ENCODE measurements around the gene TGIF2.
A peak's percentile ranks its signal among the peaks of the same experiment; 100 is the strongest.
"Not testable (repeated sequence)": the region's sequence is repeated elsewhere in the genome, so short reads cannot be mapped to it uniquely, and the experiment has no call there.

Gene TGIF2

DNA sequence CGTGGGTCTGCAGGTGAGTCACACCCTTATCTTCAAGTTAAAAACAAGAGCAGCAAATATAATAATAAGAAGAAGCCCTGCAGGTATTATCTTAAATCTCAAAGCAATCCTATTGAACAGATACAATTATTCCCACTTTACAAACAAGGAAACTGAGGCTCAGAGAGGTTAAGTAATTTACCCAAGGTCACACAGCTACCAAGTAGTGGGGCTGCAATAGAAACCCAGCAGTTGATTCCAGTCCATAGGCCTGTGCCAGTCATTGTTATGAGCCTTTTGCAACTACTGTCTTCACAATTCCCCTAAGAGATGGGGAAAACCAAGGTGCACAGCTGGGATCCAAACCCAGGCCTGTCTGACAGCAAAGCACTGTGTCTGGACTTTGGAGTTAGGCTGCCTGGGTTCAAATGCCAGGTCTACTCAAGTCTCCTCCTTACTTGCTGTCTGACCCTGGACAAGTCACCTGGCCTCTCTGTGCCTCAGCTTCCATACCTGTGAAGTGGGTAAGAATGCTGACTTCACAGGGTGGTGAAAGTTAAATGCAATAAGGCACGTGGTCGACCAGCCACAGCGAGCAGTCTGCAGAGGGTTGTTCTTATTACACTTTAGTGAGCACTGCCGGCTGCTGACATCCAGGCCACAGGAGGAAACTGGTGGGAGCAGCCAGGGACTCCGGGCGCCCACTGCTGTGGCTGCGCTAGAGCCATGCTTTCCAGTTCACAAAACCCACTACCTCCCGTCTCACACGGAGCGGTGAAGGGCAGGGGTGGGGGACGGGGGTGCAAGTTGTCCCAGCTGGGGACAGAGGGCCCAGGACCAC lies 26.0 kb upstream of the TGIF2 start:
- DNase-seq (ENCODE audit: low read depth in 3 of 3): no peak

DNA sequence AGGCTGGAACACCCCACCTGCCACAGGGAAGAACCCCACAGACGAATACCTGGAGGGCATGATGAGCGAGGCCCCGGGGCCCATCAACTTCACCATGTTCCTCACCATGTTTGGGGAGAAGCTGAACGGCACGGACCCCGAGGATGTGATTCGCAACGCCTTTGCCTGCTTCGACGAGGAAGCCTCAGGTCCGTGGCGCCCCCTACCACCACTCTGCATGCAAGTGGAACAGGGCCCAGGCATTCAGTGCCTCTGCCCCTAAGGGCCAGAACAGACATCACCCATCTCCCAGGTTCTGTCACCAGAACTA lies 25.4 kb upstream of the TGIF2 start:
- no peak for DNase-seq (ENCODE audit: low read depth in 3 of 3)

DNA sequence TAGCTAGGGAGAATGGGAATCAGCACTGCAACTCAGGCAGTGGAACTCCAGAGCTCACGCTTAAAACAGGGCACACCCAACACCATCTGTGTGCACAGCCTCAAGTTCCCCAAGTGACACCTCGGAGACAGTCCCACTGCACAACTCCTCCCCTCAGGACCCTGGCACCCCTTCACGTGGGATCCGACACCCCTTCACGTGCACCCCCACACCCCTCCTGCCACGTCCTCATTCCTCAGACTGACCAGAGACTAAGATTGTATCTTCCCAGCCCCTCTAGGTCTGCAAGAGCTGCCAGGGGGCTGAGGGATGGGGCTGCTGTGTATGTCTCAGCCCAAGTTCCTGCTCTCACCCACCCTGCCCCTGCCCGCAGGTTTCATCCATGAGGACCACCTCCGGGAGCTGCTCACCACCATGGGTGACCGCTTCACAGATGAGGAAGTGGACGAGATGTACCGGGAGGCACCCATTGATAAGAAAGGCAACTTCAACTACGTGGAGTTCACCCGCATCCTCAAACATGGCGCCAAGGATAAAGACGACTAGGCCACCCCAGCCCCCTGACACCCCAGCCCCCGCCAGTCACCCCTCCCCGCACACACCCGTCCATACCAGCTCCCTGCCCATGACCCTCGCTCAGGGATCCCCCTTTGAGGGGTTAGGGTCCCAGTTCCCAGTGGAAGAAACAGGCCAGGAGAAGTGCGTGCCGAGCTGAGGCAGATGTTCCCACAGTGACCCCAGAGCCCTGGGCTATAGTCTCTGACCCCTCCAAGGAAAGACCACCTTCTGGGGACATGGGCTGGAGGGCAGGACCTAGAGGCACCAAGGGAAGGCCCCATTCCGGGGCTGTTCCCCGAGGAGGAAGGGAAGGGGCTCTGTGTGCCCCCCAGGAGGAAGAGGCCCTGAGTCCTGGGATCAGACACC lies 24.4 kb upstream of the TGIF2 start:
- DNase-seq (ENCODE audit: low read depth in 3 of 3): no peak

DNA sequence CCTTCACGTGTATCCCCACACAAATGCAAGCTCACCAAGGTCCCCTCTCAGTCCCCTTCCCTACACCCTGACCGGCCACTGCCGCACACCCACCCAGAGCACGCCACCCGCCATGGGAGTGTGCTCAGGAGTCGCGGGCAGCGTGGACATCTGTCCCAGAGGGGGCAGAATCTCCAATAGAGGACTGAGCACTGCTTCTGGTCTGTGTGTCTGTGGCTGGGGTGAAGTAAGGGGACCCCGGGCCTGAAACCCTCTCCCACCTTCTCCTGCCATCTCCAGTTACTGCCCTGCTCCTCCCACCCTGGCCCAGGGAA lies 23.8 kb upstream of the TGIF2 start:
- DNase-seq (ENCODE audit: low read depth in 3 of 3): no peak

DNA sequence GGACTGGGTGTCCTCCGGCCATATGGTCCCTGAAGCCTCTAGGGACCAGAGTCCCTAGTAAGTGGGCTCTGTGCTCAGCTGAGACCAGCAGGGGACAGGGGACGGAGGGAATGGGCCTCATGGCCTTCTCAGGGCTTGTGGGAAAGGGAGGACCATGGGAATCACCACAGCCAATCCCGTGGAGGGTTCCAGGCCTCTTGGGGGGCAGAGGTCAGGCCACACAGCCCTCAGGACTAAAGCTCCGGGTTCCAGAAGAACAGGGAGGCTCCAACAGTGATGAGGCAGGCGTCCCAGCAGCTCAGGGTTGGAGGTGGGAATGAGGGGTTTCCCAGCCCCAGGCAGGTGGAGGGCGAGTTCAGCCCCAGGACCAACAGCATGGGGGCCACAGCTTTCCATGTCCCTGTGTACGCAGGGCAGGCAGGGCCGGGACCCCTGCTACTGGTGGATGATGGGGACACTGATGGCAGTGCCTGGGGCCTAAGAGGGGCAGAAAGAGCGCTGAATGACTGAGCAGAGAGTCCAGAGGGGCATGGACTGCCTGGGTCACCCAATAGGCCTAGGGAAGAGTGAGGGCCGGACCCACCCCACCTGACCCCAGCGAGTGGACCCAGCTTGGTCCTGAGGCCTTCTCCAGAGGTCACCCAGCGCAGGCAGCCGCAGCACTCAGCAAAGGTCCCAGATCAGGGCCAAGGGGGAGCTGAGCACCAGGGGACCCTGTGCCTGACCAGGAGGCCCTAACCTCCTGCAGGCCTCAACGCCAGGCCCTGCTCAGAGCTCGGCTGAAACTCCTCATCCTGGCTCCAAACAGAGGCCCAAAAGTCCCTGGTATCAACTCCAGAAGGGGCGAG lies 23.2 kb upstream of the TGIF2 start:
- DNase-seq (ENCODE audit: low read depth in 3 of 3): no peak

DNA sequence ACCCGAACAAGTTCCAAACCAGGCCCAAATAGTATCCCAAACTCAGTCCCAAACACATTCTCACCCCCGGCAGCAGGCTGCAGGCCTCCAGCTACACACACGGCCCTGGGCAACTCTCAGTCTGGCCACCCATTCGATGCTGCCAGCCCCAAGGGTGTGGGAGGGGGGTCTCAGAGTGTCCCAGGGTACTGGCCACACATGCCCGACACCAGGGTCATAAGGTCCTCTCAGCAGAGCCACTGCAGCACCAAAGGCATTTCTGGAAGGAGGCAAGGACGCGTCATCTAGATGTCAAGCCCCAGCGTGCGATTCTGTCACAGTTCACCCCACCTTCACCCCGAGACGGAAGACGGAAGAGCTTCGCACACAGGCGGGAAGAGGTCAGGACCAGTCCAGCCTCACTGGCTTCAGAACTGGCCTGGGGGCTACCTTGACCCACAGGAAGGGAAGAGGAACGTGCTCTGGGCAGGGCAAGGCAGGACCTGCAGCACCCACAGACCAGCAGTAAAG lies 22.6 kb upstream of the TGIF2 start:
- no peak for DNase-seq (ENCODE audit: low read depth in 3 of 3)

DNA sequence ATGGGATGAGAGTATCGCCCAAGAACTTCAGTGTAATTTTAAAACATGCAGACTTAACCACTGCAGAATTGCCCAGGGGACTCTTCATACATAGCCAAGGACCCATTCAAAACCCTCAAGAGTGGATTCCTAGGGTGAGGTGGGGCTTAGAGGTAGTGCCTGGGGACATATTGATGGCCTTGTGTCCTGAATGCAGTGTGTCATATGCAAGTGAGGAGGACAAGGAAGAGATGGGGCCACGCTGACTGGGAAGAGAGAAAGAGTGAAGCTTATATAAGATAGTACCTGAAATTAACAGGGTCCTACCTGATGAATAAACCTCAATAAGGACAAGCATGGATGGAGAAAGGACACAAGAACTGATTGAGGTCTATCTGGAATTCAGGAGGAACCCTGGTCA lies 18.1 kb upstream of the TGIF2 start:
- no peak for DNase-seq (ENCODE audit: low read depth in 3 of 3)

DNA sequence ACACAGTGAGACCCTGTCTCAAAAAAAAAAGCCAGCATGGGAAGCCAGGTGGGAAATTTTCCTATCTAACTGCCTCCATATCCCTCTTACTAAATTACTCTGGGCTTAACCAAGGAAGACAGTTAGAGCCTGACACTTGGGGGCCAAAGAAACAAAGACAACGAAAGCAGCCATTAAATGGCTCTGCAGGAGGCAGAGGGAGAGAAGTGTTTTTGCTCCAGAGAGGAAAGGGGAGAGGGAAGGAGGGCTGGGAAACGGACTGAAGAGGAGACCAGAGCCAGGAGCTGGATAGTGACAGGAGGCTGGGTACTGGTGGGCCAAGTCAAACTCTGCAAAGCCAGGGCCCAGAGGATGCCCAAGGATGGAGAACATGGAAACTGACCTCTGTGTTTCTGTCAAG lies 10.7 kb upstream of the TGIF2 start:
- DNase-seq (ENCODE audit: low read depth in 3 of 3): no peak

DNA sequence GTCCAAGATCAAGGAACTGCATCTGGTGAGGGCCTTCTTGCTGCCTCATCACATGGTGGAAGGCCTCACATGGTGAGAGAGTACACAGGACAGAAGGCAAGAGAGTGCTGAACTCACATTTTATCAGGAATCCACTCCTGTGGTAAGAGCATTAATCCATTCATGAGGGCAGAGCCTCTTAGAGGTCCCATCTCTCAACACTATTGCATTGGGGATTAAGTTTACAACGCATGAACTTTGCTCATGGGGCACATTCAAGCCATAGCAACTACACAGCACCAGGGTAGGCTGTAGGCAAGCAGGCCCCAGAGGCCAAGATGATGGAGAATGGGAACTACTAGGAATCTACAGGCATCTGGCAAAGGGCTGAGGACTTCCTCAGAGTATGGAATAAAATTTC lies 10.0 kb upstream of the TGIF2 start:
- no peak for DNase-seq (ENCODE audit: low read depth in 3 of 3)

DNA sequence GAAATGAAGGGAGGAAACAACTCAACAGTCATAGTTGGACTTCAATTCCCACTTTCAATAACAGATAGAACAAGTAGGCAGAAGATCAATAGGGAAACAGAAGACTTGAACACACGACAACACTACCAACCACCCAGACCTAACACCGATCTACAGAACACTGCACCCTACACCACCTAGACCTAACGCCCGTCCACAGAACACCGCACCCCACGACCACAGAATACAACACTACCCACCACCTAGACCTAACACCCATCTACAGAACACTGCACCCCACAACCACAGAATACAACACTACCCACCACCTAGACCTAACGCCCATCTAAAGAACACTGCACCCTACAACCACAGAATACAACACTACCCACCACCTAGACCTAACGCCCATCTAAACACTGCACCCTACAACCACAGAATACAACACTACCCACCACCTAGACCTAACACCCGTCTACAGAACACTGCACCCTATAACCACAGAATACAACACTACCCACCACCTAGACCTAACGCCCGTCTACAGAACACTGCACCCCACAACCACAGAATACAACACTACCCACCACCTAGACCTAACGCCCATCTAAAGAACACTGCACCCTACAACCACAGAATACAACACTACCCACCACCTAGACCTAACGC lies 9.2 kb upstream of the TGIF2 start:
- DNase-seq (ENCODE audit: low read depth in 3 of 3): not testable (repeated sequence)

DNA sequence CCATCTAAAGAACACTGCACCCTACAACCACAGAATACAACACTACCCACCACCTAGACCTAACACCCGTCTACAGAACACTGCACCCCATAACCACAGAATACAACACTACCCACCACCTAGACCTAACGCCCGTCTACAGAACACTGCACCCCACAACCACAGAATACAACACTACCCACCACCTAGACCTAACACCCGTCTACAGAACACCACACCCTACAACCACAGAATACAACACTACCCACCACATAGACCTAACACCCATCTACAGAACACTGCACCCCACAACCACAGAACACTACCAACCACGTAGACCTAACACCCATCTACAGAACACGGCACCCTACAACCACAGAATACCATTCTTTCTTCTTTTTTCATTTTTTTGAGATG lies 8.7 kb upstream of the TGIF2 start:
- DNase-seq (ENCODE audit: low read depth in 3 of 3): not testable (repeated sequence)

DNA sequence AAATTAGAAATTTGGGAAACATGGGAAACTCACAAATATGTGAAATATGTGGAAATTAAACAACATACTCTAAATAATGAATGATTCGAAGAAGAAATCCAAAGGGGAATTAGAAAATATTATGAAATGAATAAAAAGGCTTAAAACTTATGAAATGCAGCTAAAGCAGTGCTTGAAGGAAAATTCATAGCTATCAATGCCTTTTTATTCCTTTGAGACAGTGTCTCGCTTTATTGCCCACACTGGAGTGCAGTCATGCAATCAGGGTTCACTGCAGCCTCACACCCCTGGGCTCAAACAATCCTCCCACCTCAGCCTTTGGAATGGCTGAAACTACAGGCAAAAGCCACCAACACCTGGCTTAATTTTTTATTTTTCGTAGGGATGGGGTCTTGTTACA lies 7.9 kb upstream of the TGIF2 start:
- no peak for DNase-seq (ENCODE audit: low read depth in 3 of 3)

DNA sequence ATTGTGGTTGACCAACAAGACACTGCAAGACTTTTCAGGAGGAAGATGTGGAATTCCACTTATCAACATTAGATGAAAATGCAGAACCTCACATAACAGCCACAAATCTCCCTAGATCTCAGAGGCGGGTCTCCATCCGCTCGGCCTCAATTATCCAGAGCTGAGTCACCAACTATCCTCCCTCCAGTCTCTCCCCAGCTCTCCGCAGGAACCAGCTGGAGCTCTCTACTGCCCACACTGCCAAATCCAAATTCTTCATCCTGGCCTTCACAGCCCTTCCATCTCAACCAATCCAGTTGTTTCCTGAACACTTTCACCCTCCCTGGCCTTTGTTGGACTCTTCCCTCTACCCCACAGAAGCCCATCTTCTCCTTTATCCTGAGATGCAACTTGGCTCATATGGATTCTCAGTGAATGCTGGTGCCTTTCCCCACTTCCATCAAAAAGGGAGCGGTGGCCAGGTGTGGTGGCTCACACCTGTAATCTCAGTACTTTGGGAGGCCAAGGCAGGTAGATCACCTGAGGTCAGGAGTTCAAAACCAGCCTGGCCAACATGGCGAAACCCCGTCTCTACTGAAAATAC lies 3.5 kb upstream of the TGIF2 start:
- no peak for DNase-seq (ENCODE audit: low read depth in 3 of 3)

DNA sequence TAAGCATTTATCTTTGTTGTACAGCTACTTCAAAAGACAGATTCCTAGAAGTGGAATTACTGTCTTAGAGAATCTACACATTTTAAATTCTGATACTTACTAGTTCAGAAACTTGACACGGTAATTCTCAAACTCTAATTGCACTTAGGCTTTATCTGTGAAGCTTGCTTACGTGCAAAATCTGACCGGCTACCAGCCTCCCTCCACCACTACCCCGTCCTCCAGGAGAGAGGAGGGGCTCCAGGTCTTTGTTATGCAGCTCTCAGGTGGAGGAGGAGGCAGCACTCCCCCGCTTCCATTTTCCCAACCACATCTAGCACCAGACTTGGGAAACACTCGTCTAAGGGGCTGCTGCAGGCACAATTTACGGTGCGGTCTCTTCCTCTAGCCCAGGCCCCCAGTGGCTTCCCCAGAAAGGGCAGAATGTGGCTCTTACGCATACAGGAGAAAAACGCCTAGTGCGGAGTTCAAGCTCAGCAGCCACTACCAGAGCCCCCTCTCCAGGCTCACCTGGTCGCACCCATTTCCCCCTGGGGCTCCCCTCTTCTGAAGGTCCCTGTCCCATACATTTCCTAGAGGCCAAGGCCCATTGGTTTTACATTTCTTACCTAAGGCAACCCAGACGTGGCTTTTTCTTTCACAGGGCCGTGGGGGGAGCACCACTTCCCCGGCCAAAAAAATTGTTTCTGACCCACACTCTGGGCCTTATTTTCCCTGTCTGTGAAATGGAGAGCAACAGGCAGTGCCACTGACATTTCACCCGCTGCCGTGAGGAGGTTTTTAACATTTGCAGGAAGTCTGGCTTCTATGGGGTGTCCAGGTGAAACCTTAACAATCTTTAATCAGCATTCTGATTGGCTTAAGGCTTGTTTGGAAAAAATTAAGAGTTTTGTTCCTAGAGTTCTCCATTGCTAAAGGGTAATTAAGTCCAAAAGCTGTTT lies 1.6 kb upstream of the TGIF2 start:
- no peak for DNase-seq (ENCODE audit: low read depth in 3 of 3)

DNA sequence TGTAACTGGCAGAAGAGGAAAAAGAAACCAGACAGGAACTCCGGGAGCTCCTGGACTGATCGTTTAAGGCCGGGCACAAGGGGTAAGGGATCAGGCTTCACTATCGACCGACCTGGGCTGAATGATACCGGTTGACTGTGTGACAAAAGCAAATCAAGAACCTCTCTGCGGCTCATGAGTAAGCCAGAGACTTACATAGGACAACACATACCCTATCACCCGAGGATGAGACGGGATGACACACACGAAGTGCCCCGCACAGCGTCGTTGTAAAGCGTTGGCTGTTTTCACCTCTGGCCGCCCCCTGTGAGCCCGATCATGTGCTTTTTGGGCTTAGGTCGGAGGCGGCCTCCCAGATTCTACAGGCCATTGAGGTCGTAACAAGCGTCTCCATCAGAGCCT lies 695 bp upstream of the TGIF2 start:
- peak; percentile 45 to 73 (median 61) for DNase-seq (ENCODE audit: low read depth in 3 of 3)

DNA sequence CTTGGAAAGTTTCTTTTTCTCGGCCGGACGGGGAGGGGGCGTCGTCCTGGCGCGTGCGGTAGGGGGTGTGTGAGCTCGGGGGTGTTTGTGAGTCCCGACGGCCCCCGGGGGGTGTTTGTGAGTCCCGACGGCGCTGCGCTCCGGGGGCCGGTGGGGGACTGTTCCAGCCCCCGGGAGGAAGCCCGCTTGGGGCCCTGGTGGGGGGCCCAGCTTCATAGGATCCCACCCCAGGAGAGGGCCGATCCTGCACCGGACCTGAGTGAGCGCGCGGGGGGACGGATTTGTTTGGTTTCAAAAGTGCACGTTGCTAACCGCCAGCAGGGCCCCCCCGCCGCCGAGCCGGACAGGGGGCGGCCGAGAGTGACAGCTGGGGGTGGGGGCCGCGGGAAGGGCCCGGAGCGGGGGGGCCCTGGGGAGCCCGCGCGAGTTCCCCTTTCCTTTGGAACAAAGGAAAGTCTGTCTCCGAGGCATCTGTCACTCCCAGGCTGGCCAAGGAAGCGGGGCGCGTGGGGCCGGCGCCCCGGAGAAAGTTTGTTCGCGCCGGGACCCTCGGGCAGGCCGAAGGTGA lies 485 bp downstream of the TGIF2 start:
- DNase-seq (ENCODE audit: low read depth in 3 of 3): no peak

DNA sequence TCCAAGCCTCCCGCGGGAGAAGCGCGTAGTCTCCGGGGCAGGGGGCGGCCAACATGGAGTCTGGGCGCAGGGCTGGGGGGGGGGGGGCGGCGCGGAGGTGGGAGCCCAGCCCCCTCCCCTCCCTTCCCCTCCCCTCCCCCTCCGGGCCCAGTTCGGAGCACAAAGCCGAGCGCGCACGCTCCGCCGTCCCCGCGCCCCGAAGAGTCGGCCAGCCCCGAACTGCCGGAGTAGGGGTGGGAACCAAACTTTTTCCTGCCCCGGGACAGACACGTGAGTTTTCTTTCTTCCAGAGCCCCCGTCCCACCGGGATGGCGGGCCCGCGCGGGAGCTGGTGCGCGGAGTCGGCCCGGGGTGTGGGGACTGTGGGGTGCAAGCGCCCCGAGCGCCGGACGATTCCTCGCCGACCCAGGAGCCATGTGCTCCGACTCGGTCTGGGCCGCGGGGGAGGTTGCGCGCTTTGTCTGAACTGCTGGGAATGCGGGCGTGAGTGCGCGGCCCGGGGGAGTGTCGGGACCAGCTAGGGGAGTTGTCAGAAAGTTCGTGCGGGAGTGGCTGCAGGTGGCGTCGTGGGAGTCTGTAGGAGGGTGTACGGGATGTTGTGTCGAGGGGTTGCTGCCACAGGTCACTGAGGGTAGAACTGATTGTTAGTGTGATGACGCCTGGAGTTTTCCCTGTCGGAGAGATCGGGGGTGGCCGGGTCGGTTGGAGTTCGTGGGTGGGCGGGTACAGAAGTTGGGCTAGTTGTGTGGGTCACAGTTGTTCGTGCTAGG lies 1.2 kb downstream of the TGIF2 start:
- peak in 1 of 3 donors; percentile 33 for DNase-seq (ENCODE audit: low read depth in 3 of 3)

DNA sequence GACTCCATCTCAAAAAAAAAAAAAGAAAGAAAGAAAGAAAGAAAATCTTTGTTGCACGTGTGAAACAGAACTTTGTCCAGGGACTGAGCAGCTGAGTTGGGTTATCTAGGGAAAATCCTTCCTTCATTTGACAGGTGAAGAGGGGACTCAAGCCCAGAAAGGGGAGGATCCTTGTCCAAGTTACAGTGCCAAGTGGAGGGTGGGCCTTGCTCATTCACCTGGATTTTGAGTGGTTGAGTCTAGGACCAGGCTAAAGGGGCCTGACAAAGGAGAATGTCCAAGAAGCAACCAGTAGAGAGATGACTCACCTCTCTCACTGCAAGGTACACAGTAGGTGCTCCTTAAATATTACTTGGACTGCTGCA lies 2.7 kb downstream of the TGIF2 start:
- no peak for DNase-seq (ENCODE audit: low read depth in 3 of 3)
